ENCODE measurements around the gene HIF1A. TPM values are rescaled to one million over a fixed set of nuclear protein-coding genes. Genes with fewer than 3 reads are reported as not detected.

The HIF1A gene
- total and polyA plus RNA-seq, 2 of the 13 experiments (the other 11 are each of a cell fraction or from before 2014, with no cell fraction given): 41.0 to 126 TPM

GRCh38 chr14:61761959-61762786 lies 66.9 kb downstream of the HIF1A start, which contains the start of gene SNAPC1 (continued):
- TF ChIP-seq NFE2 (CRISPR knock-in tag; IDR thresholded peaks at IDR 0.05) (no peak), DMAP1 (CRISPR knock-in tag; IDR thresholded peaks at IDR 0.05) (peak; percentile 65; the same call in 1 of the 2 replicates), MATR3 (CRISPR knock-in tag; IDR thresholded peaks at IDR 0.05) (no peak), FOXM1 (CRISPR knock-in tag; IDR thresholded peaks at IDR 0.05) (no peak), ZNF770 (CRISPR knock-in tag; IDR thresholded peaks at IDR 0.05) (peak; percentile 40; the same call in 1 of the 2 replicates), PHB2 (IDR thresholded peaks at IDR 0.05; ENCODE audit: partially characterized antibody) (no peak), GFI1 (CRISPR knock-in tag; IDR thresholded peaks at IDR 0.05; ENCODE audit: borderline replicate concordance) (peak; percentile 68; the same call in 1 of the 2 replicates), TERF1 (CRISPR knock-in tag; IDR thresholded peaks at IDR 0.05) (no peak), ZNF605 (CRISPR knock-in tag; IDR thresholded peaks at IDR 0.05) (peak; percentile 85; the same call in 1 of the 2 replicates), HHEX (CRISPR knock-in tag; IDR thresholded peaks at IDR 0.05) (no peak), MTF1 (CRISPR knock-in tag; IDR thresholded peaks at IDR 0.05) (no peak), SNAI1 (CRISPR knock-in tag; IDR thresholded peaks at IDR 0.05; ENCODE audit: borderline replicate concordance) (0 out of 2 replicates have a peak, but pooled peaks have one; percentile 55), ISL2 (CRISPR knock-in tag; IDR thresholded peaks at IDR 0.05) (no peak), NCOA2 (CRISPR knock-in tag; IDR thresholded peaks at IDR 0.05) (0 out of 2 replicates have a peak, but pooled peaks have one; percentile 3), ZNF619 (CRISPR knock-in tag; IDR thresholded peaks at IDR 0.05) (peak; percentile 47; the same call in 1 of the 2 replicates), MAFG (CRISPR knock-in tag; IDR thresholded peaks at IDR 0.05) (no peak), SMAD9 (CRISPR knock-in tag; IDR thresholded peaks at IDR 0.05) (no peak), FOXA1 (IDR thresholded peaks at IDR 0.05) (no peak), FOXA1 (CRISPR knock-in tag; IDR thresholded peaks at IDR 0.05) (no peak), ZMAT3 (CRISPR knock-in tag; conservative IDR thresholded peaks at IDR 0.05) (peak; percentile 62), NCOA1 (CRISPR knock-in tag; IDR thresholded peaks at IDR 0.05) (no peak), CBX2 (IDR thresholded peaks at IDR 0.05; ENCODE audit: low read depth, low read length) (no peak), CBX2 (CRISPR knock-in tag; IDR thresholded peaks at IDR 0.05; ENCODE audit: low read depth) (no peak), ELF4 (CRISPR knock-in tag; IDR thresholded peaks at IDR 0.05; ENCODE audit: borderline replicate concordance) (no peak)

Data from HepG2 (cell line).